Kasumi-1 (cell line): ENCODE data around the gene NHSL2.

Source experiments
- DNase-seq, 2 experiments: peaks; one replicate each; lab custom pipeline; 2025; lab: John Stamatoyannopoulos, UW

Gene NHSL2

DNA sequence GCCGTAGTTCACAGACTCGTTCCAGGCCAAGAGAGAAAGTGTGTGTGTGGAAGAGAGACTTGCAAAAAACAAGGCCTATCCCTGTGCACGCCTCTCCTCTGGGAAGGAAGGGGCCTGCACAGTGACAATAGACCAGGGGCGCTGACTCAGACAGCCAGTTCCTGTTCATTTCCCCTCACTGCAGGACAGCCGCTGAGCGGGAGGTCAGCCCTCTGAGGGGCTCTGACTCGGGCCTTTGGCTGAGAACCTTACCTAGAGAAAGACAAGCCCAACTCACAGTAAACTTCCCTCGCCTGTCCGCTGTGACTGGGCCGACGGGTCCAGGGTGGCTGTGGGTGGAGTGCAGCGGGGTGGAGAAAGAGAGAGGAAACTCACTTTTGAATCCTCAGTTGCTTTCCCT, 169.0 kb downstream of the NHSL2 start:
- peak; percentile 15 to 53 for DNase-seq

DNA sequence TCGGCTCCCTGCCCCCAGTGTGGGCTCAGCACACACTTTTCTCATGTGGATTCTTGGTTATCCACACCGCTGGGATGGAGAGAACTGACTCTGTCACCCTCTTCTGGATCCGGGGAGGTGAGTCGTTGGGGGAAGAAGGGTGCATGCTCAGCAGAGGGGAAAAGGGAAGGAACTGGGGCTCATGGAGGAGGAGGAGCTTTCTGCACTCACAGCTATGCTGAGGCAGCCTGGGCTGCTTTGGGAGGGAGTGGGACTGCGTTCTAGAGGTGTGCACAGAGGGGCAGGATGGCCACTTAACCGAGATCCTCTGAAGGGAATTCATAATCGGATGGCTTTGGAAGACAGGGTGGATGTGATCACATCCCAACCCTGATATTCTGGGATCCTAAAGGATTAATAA, 169.5 kb downstream of the NHSL2 start:
- peak; percentile 57 to 66 for DNase-seq

DNA sequence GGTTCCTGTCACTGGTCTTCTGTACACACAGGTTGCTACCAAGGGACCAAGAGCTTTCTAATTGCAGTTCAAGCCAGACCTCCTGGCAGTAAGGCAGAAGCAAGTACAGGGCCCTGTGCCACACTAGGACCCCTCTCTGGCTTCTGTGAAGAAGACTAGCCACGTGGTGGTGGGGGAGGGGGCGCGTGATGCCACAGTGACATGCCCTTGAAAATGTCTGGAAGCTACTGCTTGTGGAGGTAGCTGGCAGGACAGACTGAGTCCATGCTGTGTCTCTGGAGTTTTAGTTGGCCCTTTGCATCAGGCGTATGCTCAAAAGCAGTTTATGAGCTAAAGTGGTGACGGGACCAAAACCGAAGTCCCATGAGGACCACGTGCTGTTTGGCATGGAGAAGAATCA, 170.2 kb downstream of the NHSL2 start:
- no peak for DNase-seq

DNA sequence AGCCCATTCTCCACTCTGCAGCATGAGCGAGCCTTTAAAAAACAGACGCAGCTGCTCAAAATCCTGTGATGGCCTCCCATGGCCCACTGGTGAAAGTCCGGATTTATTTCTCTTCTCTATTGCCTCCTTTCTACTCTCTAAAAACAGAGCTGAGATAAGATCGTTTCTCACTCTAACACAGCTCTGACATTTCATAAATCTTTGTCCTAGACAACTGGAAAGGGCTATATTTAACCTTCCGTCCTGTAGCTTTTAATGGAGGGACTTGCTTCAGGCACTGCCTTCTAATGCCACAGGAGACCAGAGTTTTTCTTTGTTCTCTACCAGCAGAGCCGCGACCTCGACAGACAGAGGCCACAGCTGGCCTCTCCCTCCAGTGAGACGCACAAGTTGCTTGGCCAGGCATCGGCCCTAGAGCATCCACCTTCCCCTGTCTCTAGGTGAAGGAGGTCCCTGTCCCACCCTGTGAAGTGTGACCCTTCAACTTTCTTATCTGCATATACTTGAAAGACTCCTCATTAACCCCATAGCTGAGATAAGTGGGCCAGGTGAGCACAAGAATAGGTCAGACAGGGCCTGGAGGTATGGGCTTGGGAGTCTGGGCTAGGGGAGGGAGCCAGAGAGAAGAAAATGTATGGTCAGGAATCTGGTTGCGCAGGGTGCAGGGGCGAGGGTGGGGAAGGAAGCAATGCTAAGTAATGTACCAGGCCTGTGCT, 171.1 kb downstream of the NHSL2 start:
- no peak for DNase-seq

DNA sequence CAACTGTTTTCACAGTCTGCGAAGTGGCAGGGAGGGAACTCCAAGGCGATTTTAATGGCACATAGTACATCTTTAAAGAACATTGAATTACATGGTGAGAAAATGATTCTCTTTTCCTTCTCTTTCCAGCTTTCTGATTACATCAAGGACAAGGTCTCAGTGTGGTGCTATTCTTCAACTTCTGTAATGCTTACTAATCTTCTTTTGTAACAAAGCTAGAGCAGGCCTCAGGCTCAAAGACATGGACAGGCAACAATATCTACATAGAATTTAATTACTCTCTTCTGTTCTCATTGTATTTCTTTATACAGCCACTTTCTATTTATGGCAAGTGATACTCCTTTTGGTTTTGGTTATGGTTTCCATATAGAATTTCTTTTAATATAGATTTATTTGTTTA, 172.6 kb downstream of the NHSL2 start:
- DNase-seq: no peak

DNA sequence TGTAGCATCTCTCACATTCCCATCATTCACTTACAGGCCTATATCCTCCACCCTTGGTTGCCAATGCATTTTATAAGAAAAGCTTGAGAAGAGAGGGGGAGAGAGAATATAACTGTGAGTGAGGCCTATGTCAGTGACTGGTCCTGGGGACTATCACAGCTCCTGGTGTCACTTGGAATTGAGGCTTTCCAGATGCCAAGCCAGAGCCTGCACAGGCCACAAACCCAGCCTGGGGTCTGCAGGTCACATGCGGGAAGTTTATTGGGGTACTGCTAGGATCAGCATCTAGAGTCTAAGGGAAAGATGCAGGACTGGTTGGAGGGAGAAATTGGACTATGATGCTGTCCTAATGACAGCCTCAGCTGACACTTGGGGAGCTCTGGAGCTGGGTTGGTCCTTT, 173.5 kb downstream of the NHSL2 start:
- no peak for DNase-seq

DNA sequence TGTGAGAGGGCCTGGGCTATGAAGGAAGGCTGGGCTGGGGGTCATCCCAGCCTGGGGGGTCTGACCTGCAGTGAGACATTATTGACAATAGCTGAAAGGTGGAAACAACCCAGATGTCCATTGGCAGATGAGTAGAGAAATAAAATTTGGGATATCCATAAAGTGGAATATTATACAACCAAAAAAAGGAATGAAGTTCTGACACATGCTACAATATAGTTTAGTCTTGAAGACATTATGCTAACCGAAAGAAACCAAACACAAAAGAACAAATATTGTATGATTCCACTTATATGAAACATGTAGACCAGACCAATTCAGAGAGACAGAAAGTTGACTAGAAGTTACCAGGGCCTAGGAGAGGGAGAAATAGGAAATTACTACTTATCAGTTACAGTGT, 176.3 kb downstream of the NHSL2 start:
- DNase-seq: no peak

DNA sequence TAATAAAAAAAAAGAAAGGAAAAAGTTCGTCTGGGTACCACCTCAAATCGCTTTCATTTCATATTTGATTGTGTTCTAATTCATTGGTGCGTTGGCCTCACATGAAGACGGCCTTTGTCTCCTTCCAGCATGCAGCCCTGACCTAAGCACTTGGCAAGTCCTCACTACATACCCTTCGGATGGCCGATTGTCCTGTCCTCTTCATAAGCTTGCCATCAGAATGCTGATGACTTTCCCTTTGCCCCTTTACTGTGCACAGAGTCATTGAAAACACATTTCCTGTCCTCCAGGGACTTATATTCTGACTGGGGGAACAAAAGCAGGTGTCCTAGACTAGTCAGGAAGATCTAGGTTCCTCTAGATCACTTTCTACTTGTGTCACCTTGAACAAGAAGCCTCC, 178.1 kb downstream of the NHSL2 start:
- no peak for DNase-seq

DNA sequence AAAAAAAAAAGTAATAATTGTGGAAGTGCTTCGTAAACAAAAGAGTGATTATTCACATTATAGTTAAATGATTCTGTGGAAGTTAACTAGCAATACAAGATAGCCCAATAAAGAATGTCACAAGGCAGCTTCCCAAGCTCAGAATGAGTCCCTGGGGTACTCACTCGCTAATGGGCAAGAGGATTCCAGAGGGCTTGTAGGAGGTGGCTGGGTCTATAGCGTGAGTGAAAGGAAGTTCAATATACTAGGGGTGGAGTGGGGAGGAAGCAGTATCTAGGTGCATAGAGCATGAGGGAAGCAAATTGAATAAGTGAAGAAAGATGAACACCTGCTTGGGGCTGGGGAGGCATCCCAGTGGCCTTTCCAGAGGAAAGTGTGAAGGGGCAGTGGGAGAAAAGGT, 178.6 kb downstream of the NHSL2 start:
- no peak for DNase-seq

DNA sequence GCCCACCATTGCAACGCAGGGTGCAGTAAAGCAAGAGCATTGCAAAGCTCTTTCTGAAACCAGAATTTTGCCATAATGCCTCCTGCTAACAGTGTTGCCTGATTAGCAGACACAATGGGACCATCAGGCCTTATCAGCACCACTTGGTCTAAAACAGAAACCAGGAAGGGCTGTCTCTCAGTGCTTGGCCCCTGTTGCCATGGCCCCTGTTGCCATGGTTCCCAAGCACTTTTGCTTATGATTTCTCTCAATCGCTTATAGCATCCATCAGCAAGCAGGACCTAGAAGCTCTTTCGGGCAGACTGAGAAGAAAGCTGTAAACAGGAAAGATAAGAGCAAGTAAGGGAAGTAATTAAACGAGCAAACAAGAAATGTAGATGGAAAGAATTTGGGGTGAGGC, 184.2 kb downstream of the NHSL2 start:
- DNase-seq: peak in 1 of 2 experiments; percentile 2

DNA sequence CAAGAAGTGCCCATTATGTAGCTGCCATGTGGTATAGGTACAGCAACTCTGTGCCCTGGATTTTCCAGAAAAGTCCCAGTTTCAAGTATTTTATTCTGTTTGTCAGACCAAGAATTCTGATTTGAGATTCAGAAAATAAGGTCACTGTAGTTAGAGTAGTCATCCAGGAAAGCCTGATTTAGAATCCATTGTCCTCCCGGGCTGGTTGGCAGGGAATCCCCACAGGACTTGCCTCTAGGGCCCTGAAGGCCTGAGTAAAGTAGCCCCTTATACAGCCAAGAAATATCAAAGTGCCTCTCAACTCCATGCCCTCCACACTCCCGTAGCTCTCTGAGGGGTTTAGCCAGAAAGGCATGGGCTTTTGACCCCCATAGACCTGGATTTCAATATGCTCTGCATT, 184.7 kb downstream of the NHSL2 start:
- DNase-seq: no peak

DNA sequence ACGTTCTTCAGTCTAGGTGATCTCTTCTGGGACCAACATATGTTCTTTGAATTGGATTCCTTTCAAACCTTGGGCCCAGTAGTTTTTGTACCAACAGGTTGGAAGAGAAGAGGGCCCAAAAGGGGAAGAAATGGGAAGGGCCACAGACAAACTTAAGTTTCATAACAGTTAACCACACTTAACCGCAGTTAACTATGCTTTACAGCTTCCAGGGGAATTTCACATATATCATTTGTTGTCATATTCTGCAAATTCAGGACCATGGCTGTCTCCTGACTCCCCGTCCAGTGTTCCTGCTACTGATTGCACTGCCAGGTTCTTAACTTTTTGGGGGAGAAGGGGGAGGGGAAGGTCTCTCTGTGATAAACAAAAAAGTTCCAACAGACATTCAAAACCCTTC, 186.5 kb downstream of the NHSL2 start:
- DNase-seq: peak; percentile 44 to 46

DNA sequence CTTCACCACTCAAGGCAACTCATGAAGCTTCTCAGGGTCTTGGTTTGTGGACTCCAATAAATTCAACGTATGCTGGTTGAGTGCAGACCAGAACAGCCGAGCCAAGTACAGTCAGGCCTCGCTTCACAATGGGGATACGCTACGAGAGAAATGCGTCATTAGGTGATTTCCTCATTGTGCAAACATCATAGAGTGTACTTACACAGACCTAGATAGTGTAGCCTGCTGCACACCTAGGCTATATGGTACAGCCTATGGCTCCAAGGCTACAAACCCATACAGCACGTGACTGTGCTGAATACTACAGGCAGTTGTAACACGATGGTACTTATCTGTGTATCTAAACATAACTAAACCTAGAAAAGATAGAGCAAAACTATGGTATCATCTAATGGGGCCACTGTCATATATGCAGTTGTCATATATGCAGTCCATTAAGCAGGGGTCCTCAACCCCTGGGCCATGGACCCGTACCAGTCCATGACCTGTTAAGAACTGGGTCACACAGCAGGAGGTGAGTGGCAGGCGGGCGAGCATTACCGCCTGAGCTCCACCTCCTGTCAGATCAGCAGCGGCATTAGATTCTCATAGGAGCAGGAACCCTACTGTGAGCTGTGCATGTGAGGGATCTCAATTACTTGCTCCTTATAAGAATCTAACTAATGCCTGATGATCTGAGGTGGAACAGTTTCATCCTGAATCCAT, 189.6 kb downstream of the NHSL2 start:
- DNase-seq: no peak

DNA sequence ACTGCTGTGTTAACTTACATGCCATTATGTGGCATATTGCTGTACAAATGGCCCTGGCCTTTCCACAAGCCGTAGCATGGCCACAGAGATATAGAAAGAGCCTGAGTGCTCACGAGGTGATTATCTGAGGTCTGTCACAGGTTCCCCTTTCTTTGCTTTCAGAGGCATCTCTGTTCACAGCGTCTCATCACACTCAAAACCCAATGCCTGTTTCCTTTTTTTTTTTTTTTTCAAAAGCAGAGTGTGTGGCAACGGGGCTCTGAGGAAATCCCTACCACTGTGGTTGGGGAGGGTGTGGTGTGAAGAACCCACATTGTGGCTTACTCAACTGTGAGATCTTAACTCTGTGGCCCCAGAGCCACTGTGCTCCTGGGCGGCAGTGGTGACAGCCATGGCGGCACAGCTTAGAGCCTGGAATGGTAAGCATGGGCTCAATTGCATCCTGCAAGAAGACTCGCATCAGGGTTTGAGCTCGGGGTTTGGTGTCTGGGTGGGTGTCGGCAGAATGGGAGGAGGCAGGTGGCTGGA, 190.2 kb downstream of the NHSL2 start:
- peak; percentile 75 to 82 for DNase-seq

DNA sequence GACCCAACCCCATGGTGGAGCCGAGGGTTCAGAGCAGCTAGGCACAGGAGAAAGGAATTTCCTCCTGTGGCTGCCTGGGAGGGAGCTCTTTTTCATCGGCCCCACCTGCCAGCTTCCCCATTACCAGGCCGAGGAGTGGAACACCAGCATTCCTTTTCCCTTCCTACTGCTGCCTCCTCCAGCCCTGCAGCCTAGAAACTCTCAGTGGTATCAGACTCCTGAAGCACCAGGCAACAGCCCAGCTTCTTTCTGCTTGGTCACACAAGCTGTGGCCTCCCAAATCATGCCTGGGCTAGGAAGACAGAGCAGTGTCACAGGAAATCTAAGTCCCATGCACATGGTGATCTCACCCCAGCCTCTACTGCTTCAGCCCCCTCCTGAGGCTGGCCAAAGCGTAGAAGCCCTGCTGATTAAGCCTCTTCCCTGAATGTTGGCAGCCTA, 191.0 kb downstream of the NHSL2 start:
- DNase-seq: peak in 1 of 2 experiments; percentile 7

DNA sequence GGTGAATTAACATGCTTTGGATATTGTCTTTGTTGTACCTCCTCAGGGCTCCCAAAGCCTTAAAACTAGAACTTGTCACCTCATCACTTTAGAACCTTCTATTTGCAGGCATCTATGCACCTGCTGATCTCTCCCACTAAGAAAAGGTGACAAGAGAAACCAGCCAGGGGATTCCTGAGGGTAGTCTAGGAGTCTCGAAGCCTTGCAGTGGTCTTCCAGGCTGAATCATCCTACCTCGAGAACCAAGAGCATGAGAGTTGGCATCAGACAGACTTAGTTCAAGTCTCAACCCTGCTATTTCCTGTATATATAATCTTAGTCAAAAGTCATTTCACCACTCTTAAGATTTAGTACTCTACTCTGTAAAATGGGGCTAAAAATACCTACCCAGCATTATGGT, 191.5 kb downstream of the NHSL2 start:
- no peak for DNase-seq

DNA sequence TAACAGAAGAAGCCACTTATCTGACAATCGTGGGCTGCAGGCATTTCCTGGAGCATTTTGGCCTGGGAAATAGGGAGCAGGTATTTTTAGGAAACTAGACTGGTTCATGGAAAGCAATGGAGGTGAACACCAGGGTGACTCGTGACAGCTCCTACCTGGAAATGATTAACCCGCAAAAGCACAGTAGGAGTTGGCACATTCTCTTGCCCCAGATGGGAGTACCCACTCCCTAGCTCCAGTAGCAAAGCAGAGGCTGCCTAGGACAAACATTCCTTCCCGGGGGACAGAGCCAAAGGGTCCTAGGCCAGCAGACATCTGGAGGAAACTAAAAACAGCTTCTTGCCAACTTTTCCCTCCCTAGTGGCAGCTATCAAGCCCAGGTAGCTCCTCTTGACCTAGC, 192.1 kb downstream of the NHSL2 start:
- no peak for DNase-seq

DNA sequence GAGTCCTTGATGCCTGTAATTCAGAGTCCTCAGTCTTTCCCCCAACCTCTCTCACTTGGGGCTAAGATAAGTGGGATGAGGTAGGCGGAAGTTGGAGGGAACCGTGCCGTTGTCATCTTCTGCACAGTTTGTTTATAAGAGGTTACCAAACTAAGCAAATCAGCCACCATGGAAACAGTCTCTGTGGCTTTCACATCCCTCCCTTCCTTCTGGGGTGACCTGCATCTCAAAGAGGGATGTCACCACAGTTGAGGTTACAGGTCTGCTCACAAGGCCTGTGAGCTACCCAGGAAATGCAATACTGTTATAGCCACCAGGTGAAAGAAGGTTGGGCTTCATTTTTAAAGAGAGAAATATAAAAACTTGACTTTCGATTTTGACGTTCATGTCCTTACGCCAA, 194.8 kb downstream of the NHSL2 start:
- DNase-seq: no peak

DNA sequence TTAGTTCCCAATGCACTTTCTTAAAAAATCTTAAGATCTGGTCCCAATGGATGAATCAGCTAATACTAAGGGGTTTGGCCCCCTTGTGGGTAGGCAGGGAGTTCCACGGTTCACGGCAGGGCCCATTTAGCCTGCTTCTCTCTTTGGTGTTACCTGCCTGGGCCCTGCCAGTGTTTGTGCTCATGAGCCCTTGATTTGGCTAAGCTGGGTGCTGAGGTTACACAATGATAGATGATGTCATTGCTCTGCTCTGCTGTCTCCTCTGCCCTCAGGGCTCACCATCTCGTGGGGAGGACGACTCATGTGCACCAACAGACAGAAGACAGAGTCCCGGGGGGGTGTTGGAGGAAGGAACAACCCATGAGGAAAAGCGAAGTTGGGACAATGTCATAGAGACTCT, 196.7 kb downstream of the NHSL2 start:
- peak in 1 of 2 experiments; percentile 15 for DNase-seq

DNA sequence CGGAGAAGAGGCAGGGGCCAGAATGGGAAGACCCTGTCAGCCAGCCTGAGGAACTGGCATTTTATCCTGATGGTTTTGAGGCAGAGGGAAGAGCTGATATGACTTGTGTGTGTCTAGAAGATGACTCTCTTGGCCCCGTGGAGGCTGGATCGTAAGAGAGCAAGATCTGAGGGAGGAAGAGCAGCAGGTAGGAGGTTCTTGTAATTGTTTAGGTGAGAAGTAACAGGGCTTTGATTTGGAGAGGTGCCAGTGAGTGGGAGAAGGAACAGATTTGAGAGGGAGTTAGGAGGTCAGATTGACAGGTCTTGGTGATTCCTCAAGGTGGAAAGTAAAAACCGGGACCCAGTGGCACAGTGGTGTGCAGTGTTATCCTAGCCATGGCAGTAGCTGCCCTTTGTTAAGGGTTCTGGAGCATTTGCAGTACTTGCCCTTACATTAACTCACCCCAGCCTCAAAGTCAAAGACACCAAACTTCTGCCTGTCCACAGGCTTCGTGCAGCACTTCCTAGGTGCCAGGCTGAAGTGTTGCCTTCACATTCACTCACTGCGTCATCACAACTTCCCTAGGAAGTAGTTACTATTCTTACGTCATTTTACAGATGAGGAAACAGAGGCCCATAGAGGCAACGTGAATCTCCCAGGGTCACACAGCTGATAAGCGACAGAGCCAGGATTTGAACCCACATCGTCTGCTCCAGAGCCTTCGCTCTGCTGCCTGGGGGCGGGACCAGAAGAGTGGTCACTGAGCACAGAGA, 197.4 kb downstream of the NHSL2 start:
- no peak for DNase-seq

DNA sequence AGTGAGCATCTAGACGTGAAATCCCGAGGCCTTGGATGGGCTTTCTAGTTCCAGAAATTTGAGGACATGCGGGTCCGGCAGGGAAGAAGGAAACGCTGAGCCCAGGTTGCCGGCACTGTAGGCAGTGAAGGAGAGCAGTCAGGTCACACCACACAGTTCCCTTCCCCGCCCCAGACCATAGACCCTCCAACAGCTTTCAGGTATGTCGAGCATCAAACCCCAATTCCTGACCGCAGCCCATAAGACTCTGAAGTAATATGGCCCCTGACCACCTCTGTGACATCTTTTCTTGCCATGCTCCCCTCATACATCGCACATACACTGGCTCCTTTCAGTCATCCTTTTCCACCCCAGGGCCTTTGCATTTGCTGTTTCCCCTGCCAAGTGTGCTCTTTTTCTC, 198.0 kb downstream of the NHSL2 start:
- DNase-seq: no peak

DNA sequence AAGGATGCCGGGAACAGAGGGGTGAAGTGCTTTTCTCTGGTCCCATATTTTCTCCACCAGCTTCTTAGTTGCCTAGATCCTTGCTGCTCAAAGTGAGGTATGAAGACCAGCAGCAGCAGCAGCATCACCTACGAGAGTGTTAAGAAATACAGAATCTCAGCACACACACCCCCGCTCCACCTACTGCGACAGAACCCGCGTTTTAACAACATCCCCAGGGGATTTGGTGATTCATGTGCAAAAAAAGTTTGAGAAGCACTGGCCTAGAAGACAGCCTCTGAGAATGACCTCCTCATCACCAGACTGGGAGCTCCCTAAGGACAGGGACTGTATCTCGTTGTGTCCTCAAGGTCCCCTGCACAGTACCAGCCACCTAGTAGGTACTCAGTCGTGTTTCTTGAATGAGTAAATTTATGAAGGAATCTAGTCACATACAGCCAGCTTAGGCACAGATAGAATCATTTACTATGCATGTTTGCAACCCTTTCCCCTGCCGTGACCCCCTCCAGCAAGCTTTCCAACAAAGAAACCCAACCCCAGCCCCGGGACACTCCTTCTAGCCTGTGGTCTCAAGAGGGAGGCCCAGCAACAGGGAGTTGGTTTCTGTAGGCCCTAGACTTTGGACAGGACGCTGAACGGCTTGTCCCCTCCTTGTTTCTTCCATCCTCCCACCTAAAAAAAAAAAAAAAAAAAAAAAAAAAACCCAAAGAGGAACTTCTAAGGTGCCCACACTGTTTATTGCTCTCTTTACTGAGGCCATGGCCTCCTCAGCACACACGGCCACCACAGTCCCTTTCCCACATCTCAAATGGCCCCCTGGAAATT, 199.6 kb downstream of the NHSL2 start:
- DNase-seq: no peak
